IPS-20b (cell line): Measurements from ENCODE around the gene ZNF69.
"Not testable (repeated sequence)": the region's sequence is repeated elsewhere in the genome, so short reads cannot be mapped to it uniquely, and the experiment has no call there.

Experiments
- H3K27ac ChIP-seq: one replicate; pipeline ENCODE4 v1.5.1; 2013; ENCODE audit warnings: low read length
- H3K27me3 ChIP-seq: 2 replicates; pipeline ENCODE4 v1.6.1; 2013; ENCODE audit warnings: mild to moderate bottlenecking, low read length, inconsistent platforms; ENCODE audit not compliant: insufficient read depth
- H3K36me3 ChIP-seq: 2 replicates; pipeline ENCODE4 v1.6.1; 2013; ENCODE audit warnings: low read depth, mild to moderate bottlenecking, inconsistent platforms, low read length, moderate library complexity; ENCODE audit not compliant: insufficient read depth
- H3K4me1 ChIP-seq: 2 replicates; pipeline ENCODE4 v1.6.1; 2013; ENCODE audit warnings: mild to moderate bottlenecking, control low read depth, inconsistent platforms, low read length, moderate library complexity; ENCODE audit not compliant: insufficient read depth
- H3K4me3 ChIP-seq: 2 replicates; pipeline ENCODE4 v1.5.1; 2013; ENCODE audit warnings: mild to moderate bottlenecking, low read length, inconsistent platforms
- H3K9ac ChIP-seq: 2 replicates; pipeline ENCODE4 v1.6.1; 2013; ENCODE audit warnings: low read depth, mild to moderate bottlenecking, inconsistent platforms, low read length, moderate library complexity
- H3K9me3 ChIP-seq: 2 replicates; pipeline ENCODE4 v1.6.1; 2013; ENCODE audit warnings: mild to moderate bottlenecking, low read depth, low read length, inconsistent platforms; ENCODE audit not compliant: insufficient read depth

The ZNF69 gene

GRCh38 chr19:11868188-11868587 lies 19.4 kb upstream of the ZNF69 start:
- no peaks in the 10 kb centered on the region for H3K36me3 ChIP-seq
- no peaks in the 10 kb centered on the region for H3K4me1 ChIP-seq
- peaks cover 86% of the 10 kb centered on the region for H3K9me3 ChIP-seq
- H3K27ac ChIP-seq: no peak overlapping the region
- no peak overlapping the region; the same call in 1 of the 2 replicates for H3K4me3 ChIP-seq
- H3K27me3 ChIP-seq: no peaks in the 10 kb centered on the region
- no peak overlapping the region for H3K9ac ChIP-seq

- no peak overlapping the region for H3K27ac ChIP-seq
- H3K9me3 ChIP-seq: peaks cover 52% of the 10 kb centered on the region
- no peaks in the 10 kb centered on the region for H3K27me3 ChIP-seq
- no peaks in the 10 kb centered on the region for H3K36me3 ChIP-seq
- H3K4me1 ChIP-seq: no peaks in the 10 kb centered on the region
- no peak overlapping the region for H3K4me3 ChIP-seq
- H3K9ac ChIP-seq: no peak overlapping the region
These were observed 15.0 kb upstream of the ZNF69 start for GRCh38 chr19:11872624-11873023.

GRCh38 chr19:11873762-11874161 lies 13.8 kb upstream of the ZNF69 start:
- no peak overlapping the region for H3K4me3 ChIP-seq
- peaks cover 40% of the 10 kb centered on the region for H3K9me3 ChIP-seq
- H3K36me3 ChIP-seq: no peaks in the 10 kb centered on the region
- no peak overlapping the region for H3K27ac ChIP-seq
- H3K4me1 ChIP-seq: no peaks in the 10 kb centered on the region
- no peaks in the 10 kb centered on the region for H3K27me3 ChIP-seq
- no peak overlapping the region for H3K9ac ChIP-seq

- H3K27me3 ChIP-seq, H3K4me3 ChIP-seq, H3K9me3 ChIP-seq, H3K27ac ChIP-seq, H3K9ac ChIP-seq, H3K4me1 ChIP-seq, H3K36me3 ChIP-seq: not testable (repeated sequence)
These were observed 7.8 kb upstream of the ZNF69 start for GRCh38 chr19:11879687-11880266.

- H3K4me3 ChIP-seq: no peak overlapping the region
These were observed 7.0 kb upstream of the ZNF69 start for GRCh38 chr19:11880598-11880997.

GRCh38 chr19:11881151-11881800 lies 6.3 kb upstream of the ZNF69 start:
- Histone ChIP-seq H3K4me3 (no peak overlapping the region), H3K9ac (no peak overlapping the region), H3K9me3 (peaks cover 6% of the 10 kb centered on the region; the same call in 1 of the 2 replicates), H3K27me3 (no peaks in the 10 kb centered on the region), H3K4me1 (no peaks in the 10 kb centered on the region), H3K36me3 (no peaks in the 10 kb centered on the region), H3K27ac (no peak overlapping the region)

More at GRCh38 chr19:11880598-11880997, 7.0 kb upstream of the ZNF69 start:
- Histone ChIP-seq H3K4me1 (no peaks in the 10 kb centered on the region), H3K36me3 (no peaks in the 10 kb centered on the region), H3K9ac (no peak overlapping the region), H3K9me3 (peaks cover 6% of the 10 kb centered on the region; the same call in 1 of the 2 replicates), H3K27ac (no peak overlapping the region), H3K27me3 (no peaks in the 10 kb centered on the region)

- Histone ChIP-seq H3K27ac (no peak overlapping the region), H3K9me3 (0 out of 2 replicates have a peak, but pooled peaks cover 6% of the 10 kb centered on the region), H3K27me3 (no peaks in the 10 kb centered on the region), H3K4me1 (peaks cover 4% of the 10 kb centered on the region; the same call in 1 of the 2 replicates), H3K4me3 (no peak overlapping the region), H3K36me3 (no peaks in the 10 kb centered on the region), H3K9ac (no peak overlapping the region)
These were observed 5.0 kb upstream of the ZNF69 start for GRCh38 chr19:11882606-11883005.

GRCh38 chr19:11887234-11887610 lies 360 bp upstream of the ZNF69 start:
- H3K9me3 ChIP-seq: no peaks in the 10 kb centered on the region
- peak overlapping the region; percentile 40; the same call in 1 of the 2 replicates for H3K9ac ChIP-seq
- H3K27ac ChIP-seq: no peak overlapping the region
- peak overlapping the region; percentile 88 for H3K4me3 ChIP-seq
- H3K27me3 ChIP-seq: no peaks in the 10 kb centered on the region
- H3K4me1 ChIP-seq: peaks cover 8% of the 10 kb centered on the region; the same call in 1 of the 2 replicates
- H3K36me3 ChIP-seq: peaks cover 5% of the 10 kb centered on the region

GRCh38 chr19:11889901-11890300 lies 2.3 kb downstream of the ZNF69 start:
- not testable (repeated sequence) for H3K27me3 ChIP-seq, H3K4me1 ChIP-seq, H3K27ac ChIP-seq
- Histone ChIP-seq H3K4me3 (peak overlapping the region; percentile 88; the same call in 1 of the 2 replicates), H3K9ac (peak overlapping the region; percentile 60; the same call in 1 of the 2 replicates), H3K9me3 (peaks cover 22% of the 10 kb centered on the region), H3K36me3 (peaks cover 28% of the 10 kb centered on the region)

GRCh38 chr19:11890634-11891033 lies 3.1 kb downstream of the ZNF69 start:
- H3K9me3 ChIP-seq: peaks cover 29% of the 10 kb centered on the region
- peak overlapping the region; percentile 60; the same call in 1 of the 2 replicates for H3K9ac ChIP-seq
- no peak overlapping the region for H3K27ac ChIP-seq
- peaks cover 8% of the 10 kb centered on the region; the same call in 1 of the 2 replicates for H3K4me1 ChIP-seq
- H3K36me3 ChIP-seq: peaks cover 35% of the 10 kb centered on the region
- no peaks in the 10 kb centered on the region for H3K27me3 ChIP-seq
- peak overlapping the region; percentile 88; the same call in 1 of the 2 replicates for H3K4me3 ChIP-seq

- Histone ChIP-seq H3K9ac (no peak overlapping the region), H3K9me3 (peaks cover 57% of the 10 kb centered on the region), H3K27me3 (no peaks in the 10 kb centered on the region), H3K27ac (no peak overlapping the region), H3K36me3 (peaks cover 38% of the 10 kb centered on the region), H3K4me1 (peaks cover 4% of the 10 kb centered on the region; the same call in 1 of the 2 replicates), H3K4me3 (no peak overlapping the region)
These were observed 7.3 kb downstream of the ZNF69 start for GRCh38 chr19:11894851-11895250.

- Histone ChIP-seq H3K4me3 (no peak overlapping the region), H3K27ac (no peak overlapping the region), H3K36me3 (peaks cover 53% of the 10 kb centered on the region), H3K9ac (no peak overlapping the region), H3K9me3 (peaks cover 92% of the 10 kb centered on the region), H3K27me3 (no peaks in the 10 kb centered on the region), H3K4me1 (no peaks in the 10 kb centered on the region)
These were observed 14.6 kb downstream of the ZNF69 start for GRCh38 chr19:11902228-11902627.
